8988T (cell line): ENCODE data around the gene GRM7.

Experiments used
- DNase-seq: peaks from one replicate; pipeline ENCODE4 v3.0.0; 2011

The GRM7 gene

GRCh38 chr3:7607083-7607482, 746.2 kb downstream of the GRM7 start:
- no peak for DNase-seq

- no peak for DNase-seq
Observed at GRCh38 chr3:7607676-7608075, 746.8 kb downstream of the GRM7 start.

GRCh38 chr3:7610634-7611033, 749.7 kb downstream of the GRM7 start:
- DNase-seq: no peak

- DNase-seq: no peak
Observed at GRCh38 chr3:7615043-7615442, 754.1 kb downstream of the GRM7 start.

- no peak for DNase-seq
Observed at GRCh38 chr3:7618606-7619005, 757.7 kb downstream of the GRM7 start.

- DNase-seq: no peak
Observed at GRCh38 chr3:7620401-7620800, 759.5 kb downstream of the GRM7 start.

GRCh38 chr3:7621046-7621630, 760.2 kb downstream of the GRM7 start:
- DNase-seq: no peak

- no peak for DNase-seq
Observed at GRCh38 chr3:7621651-7622050, 760.7 kb downstream of the GRM7 start.

GRCh38 chr3:7625021-7625420, 764.1 kb downstream of the GRM7 start:
- no peak for DNase-seq

- DNase-seq: no peak
Observed at GRCh38 chr3:7630351-7630911, 769.5 kb downstream of the GRM7 start.

- DNase-seq: no peak
Observed at GRCh38 chr3:7630925-7631324, 770.0 kb downstream of the GRM7 start.

GRCh38 chr3:7632305-7632704, 771.4 kb downstream of the GRM7 start:
- no peak for DNase-seq

GRCh38 chr3:7637694-7638093, 776.8 kb downstream of the GRM7 start:
- no peak for DNase-seq

- no peak for DNase-seq
Observed at GRCh38 chr3:7638103-7638502, 777.2 kb downstream of the GRM7 start.

GRCh38 chr3:7640787-7641186, 779.9 kb downstream of the GRM7 start:
- DNase-seq: no peak

- DNase-seq: no peak
Observed at GRCh38 chr3:7646851-7647250, 785.9 kb downstream of the GRM7 start.

- DNase-seq: no peak
Observed at GRCh38 chr3:7650466-7650865, 789.6 kb downstream of the GRM7 start.

GRCh38 chr3:7651274-7651673, 790.4 kb downstream of the GRM7 start:
- DNase-seq: no peak

- DNase-seq: no peak
Observed at GRCh38 chr3:7657214-7658112, 796.5 kb downstream of the GRM7 start.

GRCh38 chr3:7658294-7658693, 797.4 kb downstream of the GRM7 start:
- DNase-seq: no peak

- no peak for DNase-seq
Observed at GRCh38 chr3:7659079-7659478, 798.2 kb downstream of the GRM7 start.

- DNase-seq: no peak
Observed at GRCh38 chr3:7663771-7664170, 802.9 kb downstream of the GRM7 start.

- DNase-seq: no peak
Observed at GRCh38 chr3:7667774-7668173, 806.9 kb downstream of the GRM7 start.

GRCh38 chr3:7669641-7670040, 808.7 kb downstream of the GRM7 start:
- DNase-seq: no peak
